HL-60 (cell line): Measurements from ENCODE around the gene C6orf120.

Experiments
- POLR2AphosphoS5 ChIP-seq: IDR thresholded peaks from 2 replicates; pipeline ENCODE4 v1.6.1; 2012; ENCODE audit warnings: low read depth
- TF ChIP-seq, protein P1 (sequence below): IDR thresholded peaks from one replicate; pipeline ENCODE4 v1.5.1; 2011; ENCODE audit warnings: low read length, control low read depth, inconsistent platforms; ENCODE audit not compliant: insufficient read depth
- TF ChIP-seq, protein P2 (sequence below): IDR thresholded peaks from 2 replicates; pipeline ENCODE4 v1.6.1; 2012; ENCODE audit warnings: low read depth; ENCODE audit not compliant: insufficient replicate concordance

DNA sequence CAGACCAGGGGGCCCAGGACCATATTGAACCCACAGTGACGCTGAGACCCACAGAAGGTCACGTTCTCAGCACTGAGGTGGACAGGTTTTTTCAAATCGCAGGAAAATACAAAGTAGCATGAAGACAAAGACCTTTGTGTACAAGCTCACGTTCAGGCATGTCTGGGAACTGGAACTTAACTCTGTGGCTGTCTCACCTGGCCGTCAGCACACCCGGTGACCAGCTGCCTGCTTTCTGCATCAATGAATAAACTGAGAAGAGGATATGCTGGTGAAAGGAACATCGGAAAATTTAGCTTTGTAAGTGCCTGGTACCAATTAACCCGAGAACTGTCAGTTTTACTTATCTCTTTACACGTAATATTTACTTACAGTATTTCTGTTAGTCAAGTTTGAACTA is 36.6 kb upstream of the C6orf120 start:
- TF ChIP-seq, protein P1, sequence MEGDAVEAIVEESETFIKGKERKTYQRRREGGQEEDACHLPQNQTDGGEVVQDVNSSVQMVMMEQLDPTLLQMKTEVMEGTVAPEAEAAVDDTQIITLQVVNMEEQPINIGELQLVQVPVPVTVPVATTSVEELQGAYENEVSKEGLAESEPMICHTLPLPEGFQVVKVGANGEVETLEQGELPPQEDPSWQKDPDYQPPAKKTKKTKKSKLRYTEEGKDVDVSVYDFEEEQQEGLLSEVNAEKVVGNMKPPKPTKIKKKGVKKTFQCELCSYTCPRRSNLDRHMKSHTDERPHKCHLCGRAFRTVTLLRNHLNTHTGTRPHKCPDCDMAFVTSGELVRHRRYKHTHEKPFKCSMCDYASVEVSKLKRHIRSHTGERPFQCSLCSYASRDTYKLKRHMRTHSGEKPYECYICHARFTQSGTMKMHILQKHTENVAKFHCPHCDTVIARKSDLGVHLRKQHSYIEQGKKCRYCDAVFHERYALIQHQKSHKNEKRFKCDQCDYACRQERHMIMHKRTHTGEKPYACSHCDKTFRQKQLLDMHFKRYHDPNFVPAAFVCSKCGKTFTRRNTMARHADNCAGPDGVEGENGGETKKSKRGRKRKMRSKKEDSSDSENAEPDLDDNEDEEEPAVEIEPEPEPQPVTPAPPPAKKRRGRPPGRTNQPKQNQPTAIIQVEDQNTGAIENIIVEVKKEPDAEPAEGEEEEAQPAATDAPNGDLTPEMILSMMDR = no peak
- TF ChIP-seq, protein P2, sequence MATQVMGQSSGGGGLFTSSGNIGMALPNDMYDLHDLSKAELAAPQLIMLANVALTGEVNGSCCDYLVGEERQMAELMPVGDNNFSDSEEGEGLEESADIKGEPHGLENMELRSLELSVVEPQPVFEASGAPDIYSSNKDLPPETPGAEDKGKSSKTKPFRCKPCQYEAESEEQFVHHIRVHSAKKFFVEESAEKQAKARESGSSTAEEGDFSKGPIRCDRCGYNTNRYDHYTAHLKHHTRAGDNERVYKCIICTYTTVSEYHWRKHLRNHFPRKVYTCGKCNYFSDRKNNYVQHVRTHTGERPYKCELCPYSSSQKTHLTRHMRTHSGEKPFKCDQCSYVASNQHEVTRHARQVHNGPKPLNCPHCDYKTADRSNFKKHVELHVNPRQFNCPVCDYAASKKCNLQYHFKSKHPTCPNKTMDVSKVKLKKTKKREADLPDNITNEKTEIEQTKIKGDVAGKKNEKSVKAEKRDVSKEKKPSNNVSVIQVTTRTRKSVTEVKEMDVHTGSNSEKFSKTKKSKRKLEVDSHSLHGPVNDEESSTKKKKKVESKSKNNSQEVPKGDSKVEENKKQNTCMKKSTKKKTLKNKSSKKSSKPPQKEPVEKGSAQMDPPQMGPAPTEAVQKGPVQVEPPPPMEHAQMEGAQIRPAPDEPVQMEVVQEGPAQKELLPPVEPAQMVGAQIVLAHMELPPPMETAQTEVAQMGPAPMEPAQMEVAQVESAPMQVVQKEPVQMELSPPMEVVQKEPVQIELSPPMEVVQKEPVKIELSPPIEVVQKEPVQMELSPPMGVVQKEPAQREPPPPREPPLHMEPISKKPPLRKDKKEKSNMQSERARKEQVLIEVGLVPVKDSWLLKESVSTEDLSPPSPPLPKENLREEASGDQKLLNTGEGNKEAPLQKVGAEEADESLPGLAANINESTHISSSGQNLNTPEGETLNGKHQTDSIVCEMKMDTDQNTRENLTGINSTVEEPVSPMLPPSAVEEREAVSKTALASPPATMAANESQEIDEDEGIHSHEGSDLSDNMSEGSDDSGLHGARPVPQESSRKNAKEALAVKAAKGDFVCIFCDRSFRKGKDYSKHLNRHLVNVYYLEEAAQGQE = no peak
- TF ChIP-seq POLR2AphosphoS5 = no peak
